Activated T-cell treated with anti-CD3 and anti-CD28 coated beads for 48 hours (primary cell): ENCODE data around the gene DLEU7.

Source experiments
- DNase-seq: peaks from one replicate; pipeline ENCODE4 v3.0.0-alpha.2; 2020; ENCODE audit warnings: low read depth

DLEU7 gene

DNA sequence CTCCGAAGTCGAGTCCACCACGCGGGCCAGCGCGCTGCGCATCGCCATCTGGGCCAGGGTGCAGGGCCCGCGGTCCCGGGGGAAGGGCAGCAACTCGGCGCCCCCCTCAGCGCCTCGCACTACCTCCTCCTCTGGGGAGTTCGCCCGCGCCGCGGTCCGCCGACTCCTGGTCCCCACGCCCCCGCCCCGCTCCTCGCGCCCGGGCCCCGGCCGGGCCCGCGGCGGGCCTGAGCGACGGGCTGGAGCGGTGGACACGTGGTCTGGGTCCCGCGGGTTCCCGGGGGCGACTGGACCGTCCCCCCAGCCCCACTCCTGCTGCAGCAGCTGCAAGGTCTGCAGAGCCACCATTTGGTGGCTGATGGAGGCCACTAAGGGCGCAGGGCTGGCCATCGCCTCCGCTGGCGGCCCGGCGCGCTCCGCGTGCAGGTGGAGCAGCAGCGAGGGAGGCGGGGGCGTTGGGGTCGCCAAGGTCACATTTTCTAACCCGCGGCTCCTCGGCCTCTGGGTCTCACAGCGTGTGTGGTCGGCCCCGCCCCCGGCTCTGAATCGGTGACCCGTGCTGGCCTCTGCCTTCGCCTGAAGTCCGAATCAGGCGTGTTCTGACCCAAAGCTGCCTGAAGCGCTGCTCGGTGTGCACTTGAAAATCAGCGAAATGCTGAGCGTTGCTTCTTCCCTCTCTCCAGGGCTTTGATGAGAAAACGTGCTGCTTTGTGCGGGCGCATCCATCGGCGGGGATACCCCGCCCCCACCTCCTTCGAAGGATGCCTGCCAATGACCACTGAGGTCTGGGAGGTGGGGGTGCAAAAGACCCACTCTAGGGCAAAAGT lies at the start of gene DLEU7:
DLEU7 (minus strand) TSS at position 436 of the 827 bp plus-strand sequence; CDS start at position 390, 46 bp downstream.
- no peak for DNase-seq

DNA sequence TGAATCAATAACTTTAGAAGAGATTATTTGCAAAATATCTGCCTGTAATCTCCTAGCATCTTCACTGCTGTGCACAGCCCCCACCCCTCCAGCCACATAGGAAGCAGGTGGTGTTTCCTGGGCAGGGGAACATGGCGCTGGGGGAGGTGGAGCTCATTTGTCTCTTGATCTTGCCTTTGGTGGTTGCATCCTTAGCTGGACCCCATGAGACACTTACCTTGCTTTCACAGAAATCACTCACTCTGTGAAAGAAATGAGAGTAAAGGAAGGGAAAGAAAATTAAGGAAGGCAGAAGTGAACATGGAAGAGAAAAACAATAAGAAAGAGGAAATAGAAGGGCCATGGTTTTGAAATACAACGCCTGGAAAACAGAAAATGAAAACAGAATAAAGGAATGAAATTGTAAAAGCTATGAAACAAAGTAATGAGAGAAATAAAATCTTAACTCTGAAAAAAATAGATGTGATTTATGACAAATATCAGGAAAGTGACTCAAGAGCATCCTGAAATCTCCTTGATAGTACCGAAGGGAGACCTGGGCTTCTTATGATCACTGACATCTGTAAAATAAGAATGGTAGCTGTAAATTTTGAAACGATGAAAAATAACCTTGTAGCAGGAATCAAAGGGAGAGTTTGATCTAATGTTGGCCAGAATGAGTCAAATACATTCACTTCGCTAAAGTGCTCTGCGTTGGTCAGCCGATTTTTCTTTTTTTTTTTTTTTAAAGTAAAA lies 48.9 kb upstream of the DLEU7 start:
- DNase-seq = no peak

DNA sequence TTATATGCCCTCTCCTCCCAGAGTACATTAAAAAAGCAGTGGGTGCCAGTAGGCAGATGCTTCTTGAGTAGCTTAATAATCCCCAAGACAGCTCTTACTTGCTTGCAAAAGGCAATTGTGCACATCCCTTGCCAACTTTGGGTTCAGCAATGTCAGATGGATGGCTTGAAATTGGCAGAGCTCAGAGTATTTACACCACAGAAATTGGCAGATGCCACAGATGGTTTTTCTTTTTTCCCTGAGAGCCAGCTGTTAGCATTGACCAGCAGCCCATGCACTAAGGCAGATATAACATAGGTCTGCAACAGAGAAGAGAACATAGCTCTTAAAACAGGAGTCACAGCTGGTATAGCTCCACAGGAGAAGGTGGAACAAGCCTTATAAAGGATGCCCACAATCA lies 47.7 kb upstream of the DLEU7 start:
- DNase-seq = no peak

DNA sequence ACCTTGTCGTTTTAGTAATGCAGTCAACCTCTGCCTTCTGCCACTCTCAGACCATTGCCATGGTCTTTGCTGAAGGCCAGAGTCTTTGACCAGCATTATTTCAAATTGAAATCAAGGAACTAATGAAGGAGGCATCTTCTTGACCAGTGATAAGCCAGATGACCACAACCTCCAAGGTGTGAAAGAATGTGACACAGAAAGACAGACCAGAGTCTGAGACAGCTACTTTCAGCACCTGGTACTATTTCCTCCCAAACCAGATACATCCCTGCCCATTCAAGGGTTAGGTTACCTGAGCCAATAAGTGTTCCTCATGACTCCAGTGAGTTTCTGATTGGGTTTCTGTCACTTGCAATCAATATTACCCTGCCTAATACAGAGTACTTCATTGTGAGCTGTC lies 45.8 kb upstream of the DLEU7 start:
- no peak for DNase-seq

DNA sequence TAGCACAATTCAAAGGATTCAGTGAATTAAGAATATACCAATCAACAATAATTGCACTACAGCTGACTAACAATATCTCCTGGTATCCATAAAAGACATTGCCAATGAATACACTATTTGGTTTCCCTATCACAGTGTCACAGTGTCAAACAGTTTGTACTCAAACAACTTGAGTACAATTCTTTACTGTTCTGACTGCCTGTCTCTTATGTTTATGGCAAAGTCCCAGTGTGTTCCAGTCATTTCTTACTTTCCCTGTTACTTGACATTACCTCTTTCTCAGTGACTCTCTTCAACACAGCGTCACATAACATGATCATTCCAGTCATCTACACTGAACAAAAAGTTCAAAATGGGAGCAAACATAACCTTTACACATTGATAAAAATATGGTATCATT lies 44.9 kb upstream of the DLEU7 start:
- DNase-seq = no peak

DNA sequence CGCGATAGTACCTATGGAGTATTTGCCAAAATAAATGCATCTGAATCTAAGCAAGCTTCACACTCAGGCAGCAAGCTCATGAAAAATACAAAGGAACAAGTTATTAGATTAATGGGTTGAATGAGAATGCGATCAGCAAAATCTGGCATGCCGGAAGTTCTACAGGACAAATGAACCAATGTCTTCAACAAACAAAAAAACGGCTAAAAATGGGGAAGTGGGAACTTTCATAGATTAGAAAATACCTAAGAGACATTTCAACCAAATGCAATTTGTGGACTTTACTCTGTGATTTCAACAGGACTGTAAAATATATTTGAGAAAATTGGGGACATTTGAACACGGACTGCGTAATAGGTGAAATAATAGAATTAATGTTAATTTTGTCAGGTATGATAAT lies 43.7 kb upstream of the DLEU7 start:
- no peak for DNase-seq

DNA sequence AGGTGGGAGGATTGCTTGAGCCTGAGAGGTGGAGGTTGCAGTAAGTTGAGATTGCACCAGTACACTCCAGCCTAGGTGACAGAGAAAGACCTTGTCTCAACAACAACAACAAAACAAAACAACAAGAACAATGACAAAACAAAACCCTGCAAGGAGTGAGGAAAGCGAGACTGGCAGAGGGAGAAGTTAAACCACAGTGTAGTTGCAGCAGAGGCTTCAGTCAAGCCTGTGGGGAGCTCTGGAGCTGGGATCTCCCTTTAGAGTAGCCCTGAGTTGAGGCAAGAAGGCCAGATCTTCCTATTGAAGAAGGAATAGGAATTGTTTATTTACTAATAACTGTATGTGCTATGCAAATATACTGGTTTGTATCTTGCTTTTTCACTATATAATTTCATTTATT lies 40.8 kb upstream of the DLEU7 start:
- no peak for DNase-seq

DNA sequence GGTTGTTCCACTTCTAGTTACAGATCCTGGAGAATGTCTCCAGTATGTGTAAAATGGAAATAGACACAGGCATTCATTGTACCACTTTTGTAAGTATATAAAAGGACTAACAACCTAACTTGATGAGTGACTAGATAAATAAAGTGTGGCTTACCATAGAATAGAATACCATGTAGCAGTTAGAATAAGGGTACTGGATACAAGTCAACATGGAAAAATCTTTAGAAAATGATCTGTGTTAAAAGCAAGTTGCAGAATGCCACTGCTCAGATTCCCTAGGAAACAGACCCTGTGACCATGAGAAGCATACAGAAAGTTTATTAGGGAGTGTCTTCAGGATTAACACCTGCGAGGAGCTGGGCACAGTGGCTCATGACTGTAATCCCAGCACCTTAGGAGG lies 40.2 kb upstream of the DLEU7 start:
- DNase-seq = no peak

DNA sequence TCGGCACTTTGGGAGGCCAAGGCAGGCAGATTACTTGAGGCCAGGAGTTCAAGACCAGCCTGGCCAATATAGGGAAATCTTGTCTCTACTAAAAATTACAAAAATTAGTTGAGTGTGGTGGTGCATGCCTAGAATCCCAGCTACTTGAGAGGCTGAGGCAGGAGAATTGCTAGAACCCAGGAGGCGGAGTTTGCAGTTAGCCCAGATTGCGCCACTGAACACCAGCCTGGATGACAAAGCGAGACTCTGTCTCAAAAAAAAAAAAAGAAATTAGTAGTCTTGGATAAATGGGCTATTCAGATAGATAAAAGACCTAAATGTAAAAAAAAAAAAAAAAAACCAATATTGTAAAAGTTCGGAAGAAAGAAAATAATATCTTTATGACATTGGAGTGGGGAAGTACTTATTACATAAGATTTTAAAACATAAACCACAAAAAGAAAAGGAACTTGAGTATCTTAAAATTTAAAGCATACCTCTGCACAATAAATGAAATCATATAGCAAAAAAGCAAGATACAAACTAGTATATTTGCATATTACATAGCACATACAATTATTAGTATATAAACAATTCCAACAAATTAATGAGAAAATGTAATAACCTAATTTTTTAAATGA lies 39.4 kb upstream of the DLEU7 start:
- no peak for DNase-seq

DNA sequence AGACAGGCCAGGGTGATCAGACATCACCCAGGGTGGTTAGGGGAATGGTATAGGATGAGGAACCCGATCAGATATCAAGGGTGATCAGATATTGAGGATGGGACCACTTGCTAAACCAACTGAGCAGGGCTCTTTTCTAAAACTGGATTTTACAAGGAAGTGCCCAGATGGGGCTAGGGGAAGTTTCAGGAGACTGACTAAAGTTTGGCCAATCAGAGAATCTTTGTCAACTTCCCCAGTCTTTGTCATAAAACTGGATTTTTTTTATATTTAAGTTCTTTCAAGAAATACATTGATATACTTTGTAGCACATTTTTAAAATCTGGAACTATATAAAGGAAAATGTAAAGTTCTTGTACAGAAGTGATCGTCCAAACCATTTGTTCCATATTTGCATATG lies 30.5 kb upstream of the DLEU7 start:
- no peak for DNase-seq

DNA sequence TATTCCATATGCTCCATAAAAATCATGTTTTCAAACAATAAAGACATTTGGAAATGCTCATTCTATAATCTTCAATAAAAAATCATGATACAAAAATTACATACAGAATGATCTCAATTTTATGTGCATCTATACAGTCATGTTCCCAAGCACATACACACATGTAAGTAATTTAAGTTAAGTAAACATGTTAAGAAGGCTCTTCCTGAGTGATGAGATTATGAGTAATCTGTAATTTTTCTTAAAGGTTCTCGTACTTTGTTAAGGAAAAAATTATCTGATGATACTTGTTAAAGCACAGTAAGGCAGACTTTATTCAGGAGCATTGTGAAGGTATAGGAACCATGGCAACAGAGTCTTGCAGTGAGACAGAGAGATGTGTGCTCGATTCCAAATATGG lies 30.0 kb upstream of the DLEU7 start:
- no peak for DNase-seq

DNA sequence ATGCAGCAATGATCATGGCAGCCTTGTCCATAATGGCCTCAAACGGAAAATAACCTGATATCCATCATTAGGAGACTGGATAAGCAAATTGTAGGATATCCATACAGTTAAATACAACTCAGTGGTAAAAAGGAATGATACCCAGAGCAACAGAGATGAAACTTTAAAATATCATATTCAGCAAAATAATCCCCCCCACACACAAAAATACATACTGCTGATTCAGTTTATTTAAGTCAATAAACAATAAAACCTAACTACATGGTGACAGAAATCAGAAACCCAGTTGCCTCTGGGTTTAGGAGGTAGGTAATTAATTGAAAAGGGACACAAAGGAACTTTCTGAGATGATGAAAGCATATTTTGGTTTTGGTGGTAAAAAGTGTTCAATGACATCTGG lies 27.9 kb upstream of the DLEU7 start:
- no peak for DNase-seq

DNA sequence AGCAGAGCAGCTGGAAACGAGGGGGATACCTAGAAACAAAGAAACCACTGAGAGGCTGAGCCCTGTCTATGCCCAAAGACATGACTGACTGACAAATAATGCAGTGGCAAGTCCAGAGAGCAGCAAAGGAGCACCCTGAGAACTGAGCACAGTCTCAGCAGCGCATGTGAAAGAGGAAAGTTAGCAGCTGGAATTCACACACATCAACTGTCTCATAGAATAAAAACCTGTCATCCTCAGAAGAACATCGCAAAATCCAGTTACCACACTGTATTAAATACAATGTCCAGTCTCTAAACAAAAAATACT lies 24.1 kb upstream of the DLEU7 start:
- no peak for DNase-seq

DNA sequence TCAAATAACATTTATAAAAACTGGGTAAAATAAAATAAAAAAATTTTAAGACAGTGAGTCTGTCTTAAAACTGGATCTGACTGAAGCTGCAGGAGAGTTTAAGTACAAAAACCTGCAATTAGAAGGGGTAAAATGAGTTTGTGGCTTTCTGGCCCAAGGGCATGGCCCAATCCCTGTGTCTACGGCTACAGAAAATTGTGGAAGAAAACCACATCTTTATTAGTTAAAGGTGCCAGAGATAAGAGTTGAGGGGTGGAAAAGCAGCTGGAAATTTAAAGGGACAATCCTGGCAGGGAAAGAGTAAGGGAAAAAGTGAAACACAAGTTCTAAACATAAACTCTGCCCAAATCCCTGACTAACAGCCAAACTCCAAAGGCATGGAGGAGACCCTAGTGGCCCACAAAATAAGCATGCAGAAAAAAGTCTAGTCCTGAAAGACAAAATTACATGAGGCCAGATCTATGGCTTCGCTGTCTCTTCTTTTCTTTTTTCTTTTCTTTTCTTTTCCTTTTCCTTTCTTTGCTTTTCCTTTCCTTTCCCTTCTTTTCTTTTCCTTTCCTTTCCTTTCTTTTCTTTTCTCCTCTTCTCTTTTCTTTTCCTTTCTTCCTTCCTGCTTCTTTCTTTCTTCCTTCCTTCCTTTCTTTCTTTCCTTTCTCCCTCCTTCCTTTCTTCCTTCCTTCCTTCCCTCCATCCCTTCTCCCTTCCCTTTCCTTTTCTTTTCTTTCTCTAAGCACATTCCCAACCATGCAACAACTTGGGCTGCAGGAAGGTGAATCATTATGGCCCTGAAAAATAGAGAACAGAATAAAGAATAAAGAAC lies 23.5 kb upstream of the DLEU7 start:
- DNase-seq = no peak

DNA sequence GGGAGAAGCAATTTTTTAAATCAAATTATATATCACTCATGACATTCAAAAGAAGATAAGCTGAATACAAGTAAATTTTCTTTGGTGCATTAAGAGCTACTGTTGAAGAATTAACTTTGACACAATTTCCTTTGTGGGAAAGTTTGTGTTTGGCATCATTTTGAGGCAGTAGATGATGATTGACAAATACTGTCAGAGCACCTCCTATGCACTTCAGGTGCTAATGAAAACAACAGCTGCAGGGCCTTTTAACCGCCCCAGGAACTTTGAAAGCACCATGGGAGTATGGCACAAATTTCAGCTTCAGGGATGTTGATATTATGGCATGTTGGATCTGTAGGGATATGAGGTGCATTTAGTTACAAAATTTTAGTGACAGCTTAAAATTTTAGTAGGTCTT lies 21.0 kb upstream of the DLEU7 start:
- DNase-seq = no peak

DNA sequence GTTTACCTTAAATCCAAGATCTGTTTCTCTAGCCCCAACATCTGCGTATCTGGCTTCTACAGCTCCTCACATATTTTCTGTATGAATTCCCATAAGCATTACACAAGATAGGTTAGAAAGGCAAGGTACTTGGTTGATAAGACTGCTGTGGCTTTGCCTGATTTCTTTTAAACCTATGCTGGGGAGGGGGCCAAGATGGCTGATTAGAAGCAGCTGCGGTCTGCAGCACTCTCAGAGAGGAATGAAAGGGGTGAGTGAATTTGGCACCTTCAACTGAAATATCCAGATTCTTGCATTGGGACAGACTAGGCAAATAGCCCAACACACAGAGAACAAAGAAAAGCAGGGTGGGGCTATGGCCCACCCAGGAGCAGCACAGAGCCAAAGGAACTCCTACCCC lies 12.2 kb upstream of the DLEU7 start:
- no peak for DNase-seq

DNA sequence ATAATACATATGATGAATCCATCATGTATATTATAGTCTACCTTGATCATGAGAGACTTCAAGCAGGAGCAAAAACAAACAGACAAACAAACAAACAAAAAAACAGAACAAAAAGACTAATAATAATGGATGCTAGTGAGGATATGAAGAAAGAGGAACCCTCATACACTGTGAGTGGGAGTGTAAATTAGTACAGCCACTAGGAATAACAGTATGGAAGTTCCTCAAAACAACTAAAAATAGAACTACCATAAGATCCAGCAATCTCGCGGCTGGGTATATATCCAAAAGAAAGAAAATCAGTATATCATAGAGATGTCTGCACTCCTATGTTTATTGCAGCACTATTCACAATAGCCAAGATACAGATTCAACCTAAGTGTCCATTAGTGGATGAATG lies 7.0 kb upstream of the DLEU7 start:
- no peak for DNase-seq

DNA sequence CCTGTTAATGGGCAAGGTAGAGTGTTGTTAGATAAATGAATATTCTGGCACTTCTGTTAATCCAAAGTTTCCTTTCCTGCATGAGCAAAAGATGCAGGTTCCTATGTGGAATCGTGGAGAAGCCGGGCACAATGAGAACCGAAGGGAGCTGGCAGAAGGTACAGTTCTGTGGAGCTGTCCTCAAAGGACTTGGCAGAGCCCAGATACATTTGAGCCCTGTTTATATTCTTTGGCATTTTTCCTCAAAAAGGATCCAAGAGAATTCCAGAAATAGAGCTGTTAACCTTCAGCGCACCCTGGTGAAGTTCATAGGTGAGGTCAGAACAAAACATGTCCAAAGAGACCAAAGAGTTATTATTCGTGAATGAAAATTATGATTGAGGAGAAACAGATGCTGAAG lies 4.0 kb upstream of the DLEU7 start:
- no peak for DNase-seq

DNA sequence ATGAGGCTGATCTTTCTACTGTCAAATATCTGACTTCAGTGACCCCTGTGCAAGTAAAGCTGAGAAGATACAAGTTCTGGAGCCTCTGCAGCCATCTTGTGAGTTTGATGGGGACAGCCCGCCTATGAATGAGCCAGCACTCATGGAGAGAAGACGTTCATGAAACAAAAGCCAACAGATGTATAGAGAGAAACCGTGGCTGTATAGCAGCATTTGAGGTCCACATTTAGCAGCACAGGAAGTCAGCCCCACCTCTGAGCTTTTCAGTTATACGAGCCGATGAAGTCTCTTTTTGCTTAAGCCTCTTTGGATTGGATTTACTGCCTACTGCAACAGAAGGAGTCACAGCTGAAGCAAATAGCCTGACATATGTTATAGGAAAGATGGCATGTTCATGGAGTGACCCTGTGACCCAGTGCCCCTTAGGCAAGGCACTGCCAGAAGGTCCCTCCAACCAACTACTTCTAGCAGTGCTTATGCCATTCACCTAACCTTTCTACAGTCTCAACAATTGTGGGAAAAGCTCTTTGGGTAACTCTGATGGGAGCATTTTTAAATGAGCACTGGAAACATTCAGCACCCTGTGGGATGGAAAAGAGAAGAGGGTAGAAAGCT lies 3.5 kb upstream of the DLEU7 start:
- DNase-seq = no peak

DNA sequence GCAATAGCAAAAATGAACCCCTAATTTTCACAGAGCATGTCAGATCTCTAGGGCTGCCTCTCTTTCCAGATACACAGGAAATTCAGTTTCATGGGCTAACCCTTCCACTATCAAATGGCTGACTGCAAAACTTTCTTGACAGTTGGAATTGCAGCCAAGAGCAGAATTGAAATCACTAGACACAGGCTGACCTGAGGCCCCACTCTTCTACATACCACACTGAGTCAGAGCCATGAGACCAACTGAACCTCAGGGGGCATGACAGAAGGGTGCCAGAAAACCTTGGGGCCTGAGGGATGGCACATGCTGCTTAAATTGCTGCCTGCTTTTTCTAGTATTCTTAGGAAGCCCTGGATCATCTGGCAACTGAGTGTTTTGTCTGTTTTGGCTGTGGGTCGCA lies 1.7 kb upstream of the DLEU7 start:
- DNase-seq = no peak

DNA sequence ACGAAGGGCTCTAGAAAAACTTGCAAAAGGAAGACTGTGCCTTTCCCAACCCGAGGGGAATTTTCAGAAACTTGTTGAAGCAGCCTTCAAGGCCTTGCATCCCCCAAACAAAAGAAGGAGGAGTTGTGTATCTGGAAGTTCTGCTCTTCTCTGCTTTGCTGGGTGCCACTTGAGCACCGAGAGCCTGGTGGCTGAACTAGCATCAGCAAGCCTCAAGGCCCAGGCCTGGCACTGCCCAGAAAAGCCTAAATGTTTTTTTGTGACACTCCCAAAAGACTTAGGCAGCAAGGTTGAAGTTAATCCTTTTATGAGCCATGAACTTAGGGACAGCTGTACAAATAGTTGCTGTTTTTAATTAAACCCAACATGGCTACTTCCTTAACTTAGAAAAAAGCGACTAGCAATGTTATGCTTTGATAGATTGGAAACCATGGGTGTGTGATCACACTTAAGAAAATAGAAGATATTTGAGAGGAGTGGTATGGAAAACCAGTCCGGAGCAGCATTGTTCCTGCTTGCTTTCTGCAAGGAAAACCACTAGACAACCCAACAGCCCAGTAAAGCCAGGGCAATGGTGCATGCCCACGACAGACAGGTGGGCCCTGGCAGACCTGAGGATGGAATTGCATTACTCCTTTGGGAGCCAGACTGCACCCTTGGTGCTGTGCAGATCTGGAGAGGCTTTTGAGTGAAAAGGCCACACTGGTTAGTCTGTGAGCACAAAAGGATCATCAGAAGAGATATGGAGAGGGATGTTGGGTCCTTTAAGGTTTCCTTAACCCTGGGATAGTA lies 788 bp upstream of the DLEU7 start:
- no peak for DNase-seq

DNA sequence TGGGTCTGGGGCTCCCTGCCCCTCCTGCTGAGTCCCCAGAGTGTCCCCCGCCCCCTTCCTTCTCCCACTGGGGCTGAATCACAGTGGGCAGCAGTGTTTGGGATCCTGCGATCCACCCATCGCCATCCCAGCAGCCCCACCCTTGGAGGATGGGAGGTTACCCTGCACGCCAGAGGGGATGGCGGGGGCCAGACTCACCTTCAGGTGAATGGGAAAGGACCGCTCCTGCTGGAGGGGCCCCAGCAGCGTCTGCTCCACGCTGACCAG lies 569 bp downstream of the DLEU7 start:
- no peak for DNase-seq
